GM19438 (cell line): ENCODE measurements around the gene GPR65.
"Not testable (repeated sequence)": the region's sequence is repeated elsewhere in the genome, so short reads cannot be mapped to it uniquely, and the experiment has no call there.

ENCODE experiments used
- ATAC-seq: cut with Tn5 transposase; IDR thresholded peaks from one replicate; pipeline ENCODE4 v1.9.1; 2021; ENCODE audit warnings: low read depth; ENCODE audit not compliant: unreplicated experiment

Gene GPR65

DNA sequence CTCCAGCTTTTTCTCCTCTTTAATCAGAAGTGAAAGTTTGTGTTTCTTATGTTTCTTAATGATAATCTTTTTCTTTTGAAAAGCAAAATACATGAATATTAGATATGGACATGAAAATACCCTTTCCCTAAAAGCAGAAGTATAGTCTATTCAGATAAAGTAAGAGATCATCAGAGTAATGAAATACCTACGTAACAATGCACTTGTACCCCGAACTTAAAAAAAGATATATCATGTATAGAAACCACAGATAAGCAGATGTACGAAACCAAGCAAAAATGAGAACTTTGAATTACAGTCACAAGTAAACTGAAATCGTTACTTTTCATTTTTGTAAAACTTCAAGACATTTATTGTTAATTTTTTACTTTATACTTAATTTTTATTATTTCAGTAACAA lies 1.5 kb upstream of the GPR65 start:
- ATAC-seq = no peak

DNA sequence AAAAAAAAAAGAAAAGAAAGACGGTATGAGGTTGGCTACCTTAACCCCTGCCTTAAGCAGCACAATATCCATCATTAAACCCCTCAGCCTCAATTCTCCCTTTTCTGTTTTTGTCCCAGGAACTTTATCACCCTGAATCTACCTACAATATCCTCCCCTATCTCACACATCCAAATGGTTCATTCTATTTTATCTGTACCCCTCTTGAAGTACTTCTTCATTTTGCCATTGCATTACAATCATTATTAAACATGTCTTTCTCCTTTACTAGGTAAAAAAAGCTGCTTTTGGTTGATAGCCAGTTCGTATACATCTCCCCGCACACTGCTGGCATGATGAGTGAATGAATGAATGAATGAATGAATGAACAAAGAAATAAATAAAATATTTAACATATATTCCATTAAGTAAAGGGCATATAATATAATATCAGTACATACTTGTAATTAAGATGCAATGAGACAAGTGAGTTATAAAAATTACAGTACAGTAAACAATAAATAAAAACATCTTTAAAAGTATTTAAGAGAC lies 364 bp upstream of the GPR65 start:
- ATAC-seq = no peak

DNA sequence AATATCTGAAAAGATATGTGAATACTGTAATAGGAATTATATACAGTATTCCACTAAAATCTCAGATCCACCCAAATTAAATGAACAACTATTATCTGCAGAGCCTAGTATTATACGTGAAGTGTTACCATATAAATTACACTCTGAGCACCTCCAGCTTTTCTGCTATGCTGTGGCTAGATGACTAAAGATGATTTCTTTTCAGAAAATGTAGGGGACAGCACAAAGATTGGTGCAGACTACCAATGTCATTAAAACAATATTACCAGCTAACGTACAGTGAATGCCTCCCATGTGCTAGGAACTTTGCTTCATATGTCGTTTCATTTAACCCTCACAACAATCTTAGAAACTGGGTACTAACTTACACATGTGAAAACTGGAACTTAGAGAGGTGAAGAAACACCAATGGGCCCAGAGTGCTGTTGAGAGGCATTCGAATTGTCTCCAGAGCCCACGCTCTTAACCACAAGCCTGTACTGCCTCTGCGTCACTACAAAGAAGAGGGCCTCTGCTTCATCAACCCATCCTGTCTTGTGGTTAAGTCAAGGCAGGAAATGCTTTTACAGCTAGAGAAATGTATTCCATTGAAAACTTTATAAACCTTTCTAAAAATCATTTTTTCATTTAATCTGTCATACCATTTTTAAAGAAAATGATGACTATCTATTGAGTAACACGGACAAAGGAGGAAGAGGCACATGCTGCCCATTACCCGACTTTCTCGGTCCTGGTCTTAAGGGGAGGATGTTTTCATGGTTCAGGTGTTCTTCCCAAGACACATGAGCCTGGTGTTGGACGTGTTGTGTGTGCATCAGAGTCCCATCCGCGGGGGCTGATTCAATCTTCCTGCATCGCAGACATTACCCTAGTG lies 1.3 kb downstream of the GPR65 start:
- peak; percentile 75 for ATAC-seq

DNA sequence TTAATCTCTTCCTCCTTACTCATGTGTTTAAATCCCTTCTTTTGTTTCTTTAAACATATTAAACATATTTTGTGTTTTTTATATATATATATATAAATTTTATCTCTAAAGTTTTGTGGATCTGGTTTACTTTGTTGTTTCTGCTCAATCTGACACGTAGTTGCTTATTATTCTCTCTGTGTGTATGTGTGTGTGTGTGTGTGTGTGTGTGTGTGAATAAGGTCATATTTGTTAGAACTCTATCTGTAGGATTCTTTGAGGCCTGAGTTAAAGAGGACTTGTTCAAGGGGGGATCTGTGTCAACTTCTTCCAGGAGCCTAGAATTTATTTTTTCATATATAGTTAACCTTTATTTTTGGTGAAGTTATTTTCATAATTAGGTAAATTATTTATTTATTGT lies 2.7 kb downstream of the GPR65 start:
- no peak for ATAC-seq

- no peak for ATAC-seq
Measured at GRCh38 chr14:88008039-88008742, 3.3 kb downstream of the GPR65 start.

- no peak for ATAC-seq
Measured at GRCh38 chr14:88009486-88009885, 4.6 kb downstream of the GPR65 start.

GRCh38 chr14:88010331-88010730 lies 5.4 kb downstream of the GPR65 start:
- ATAC-seq = no peak

DNA sequence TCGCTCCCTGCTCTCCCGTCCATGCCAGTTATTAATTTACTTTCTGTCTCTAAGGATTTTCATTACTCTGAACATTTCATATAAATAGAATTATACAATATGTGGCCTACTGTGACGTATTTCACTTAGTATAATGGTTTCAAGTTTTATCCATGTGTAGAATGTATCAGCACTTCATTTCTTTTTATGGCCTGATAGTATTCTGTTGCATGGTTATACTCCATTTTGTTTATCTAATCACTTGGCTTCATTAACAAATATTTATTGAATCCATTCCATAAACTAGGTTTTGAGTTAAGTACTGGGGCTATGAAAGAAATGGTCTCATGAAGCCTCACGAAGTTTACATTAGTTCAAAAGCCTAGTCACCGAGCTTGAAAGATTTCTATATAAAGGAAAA lies 7.6 kb downstream of the GPR65 start:
- no peak for ATAC-seq

- peak; percentile 97 for ATAC-seq
Measured at GRCh38 chr14:88013750-88014349, 8.9 kb downstream of the GPR65 start.

- no peak for ATAC-seq
Measured at GRCh38 chr14:88016768-88017167, 11.8 kb downstream of the GPR65 start.

DNA sequence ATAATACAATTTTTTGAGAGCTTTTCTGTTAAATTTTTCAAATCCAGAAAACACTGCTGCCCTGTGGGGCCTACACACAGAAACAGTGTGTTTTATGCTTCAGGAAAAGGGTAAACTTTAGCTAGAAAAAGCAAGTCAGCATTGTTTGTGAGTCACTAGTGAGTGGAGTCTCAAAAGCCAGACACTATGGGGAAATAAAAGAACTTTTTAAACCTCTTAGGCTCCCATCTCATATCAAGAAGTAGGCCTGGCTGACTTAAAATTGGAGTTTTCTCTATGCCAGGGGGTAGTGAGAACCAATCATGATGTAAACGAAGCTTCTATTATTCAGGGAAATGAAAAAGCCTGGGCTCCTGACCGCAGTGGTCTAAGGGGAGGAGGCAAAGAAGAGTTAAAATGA lies 12.6 kb downstream of the GPR65 start:
- ATAC-seq = no peak

GRCh38 chr14:88023658-88024187 lies 18.8 kb downstream of the GPR65 start:
- ATAC-seq = no peak

DNA sequence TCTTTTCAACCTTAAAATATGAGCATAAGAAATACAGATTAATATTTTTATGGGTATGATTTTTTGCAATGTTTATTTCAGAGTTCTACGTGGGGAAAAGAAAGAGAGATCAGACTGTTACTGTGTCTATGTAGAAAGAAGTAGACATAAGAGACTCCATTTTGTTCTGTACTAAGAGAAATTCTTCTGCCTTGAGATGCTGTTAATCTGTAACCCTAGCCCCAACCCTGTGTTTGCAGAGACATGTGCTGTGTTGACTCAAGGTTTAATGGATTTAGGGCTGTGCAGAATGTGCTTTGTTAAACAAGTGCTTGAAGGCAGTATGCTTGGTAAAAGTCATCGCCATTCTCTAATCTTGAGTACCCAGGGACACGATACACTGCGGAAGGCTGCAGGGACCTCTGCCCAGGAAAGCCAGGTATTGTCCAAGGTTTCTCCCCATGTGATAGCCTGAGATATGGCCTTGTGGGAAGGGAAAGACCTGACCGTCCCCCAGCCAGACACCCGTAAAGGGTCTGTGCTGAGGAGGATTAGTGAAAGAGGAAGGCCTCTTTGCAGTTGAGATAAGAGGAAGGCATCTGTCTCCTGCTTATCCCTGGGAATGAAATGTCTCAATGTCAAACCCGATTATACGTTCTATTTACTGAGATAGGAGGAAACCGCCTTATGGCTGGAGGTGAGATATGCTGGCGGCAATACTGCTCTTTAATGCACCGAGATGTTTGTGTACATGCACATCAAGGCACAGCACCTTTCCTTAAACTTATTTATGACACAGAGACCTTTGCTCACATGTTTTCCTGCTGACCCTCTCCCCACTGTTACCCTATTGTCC lies 19.5 kb downstream of the GPR65 start:
- not testable (repeated sequence) for ATAC-seq

GRCh38 chr14:88025313-88025712 lies 20.4 kb downstream of the GPR65 start:
- ATAC-seq = no peak

GRCh38 chr14:88026890-88027289 lies 22.0 kb downstream of the GPR65 start:
- ATAC-seq = no peak

- no peak for ATAC-seq
Measured at GRCh38 chr14:88029500-88029899, 24.6 kb downstream of the GPR65 start.

- no peak for ATAC-seq
Measured at GRCh38 chr14:88030079-88030478, 25.1 kb downstream of the GPR65 start.

GRCh38 chr14:88030892-88031291 lies 26.0 kb downstream of the GPR65 start:
- ATAC-seq = no peak

DNA sequence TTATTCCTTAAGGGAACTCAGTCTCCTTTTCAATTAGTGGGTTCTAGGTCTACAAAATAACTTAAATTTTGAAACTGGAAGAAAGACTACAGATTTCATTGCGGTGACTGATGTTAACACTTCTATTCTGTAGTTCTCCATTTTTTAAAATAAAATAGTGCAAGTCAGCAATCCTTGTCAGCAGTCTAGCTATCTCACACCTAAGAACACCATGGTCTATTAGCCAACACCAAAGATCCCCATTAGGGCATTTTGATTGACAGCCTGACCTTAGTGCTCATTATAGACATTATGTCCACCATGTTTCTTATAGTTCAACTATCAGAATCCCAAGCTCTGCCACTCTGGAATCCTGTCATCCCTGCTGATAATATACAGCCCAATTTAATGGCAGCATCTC lies 27.4 kb downstream of the GPR65 start:
- ATAC-seq = no peak

GRCh38 chr14:88034076-88034475 lies 29.1 kb downstream of the GPR65 start:
- ATAC-seq = no peak
